ENCODE results near the gene CHID1.
A peak's percentile ranks its signal among the peaks of the same experiment; 100 is the strongest.

Gene CHID1

GRCh38 chr11:911031-911889, 650 bp upstream of the CHID1 start:
- CTCF ChIA-PET, result interaction anchor here (1.0 to 1.5 kb wide), 2 partner anchors 13 to 17 kb away, joined by 3 to 7 read pairs; no protein-coding TSS in a partner anchor
- TF ChIP-seq TARDBP (IDR thresholded peaks at IDR 0.05), result no peak
- TF ChIP-seq L3MBTL2 (conservative IDR thresholded peaks at IDR 0.05), result peak; percentile 80
- POLR2A ChIA-PET, result interaction anchor here (0.6 to 2.0 kb wide), 10 partner anchors 8 to 131 kb away, joined by 3 to 17 read pairs (median 6); partner anchors contain the start of genes AP2A2 and TSPAN4
- peak; percentile 42 for DNase-seq (ENCODE audit: extremely low spot score)

GRCh38 chr11:910044-910588, 494 bp downstream of the CHID1 start:
- ChIA-PET CTCF (interaction anchor here (1.5 kb wide), 1 partner anchor 16 kb away, joined by 7 read pairs; no protein-coding TSS in a partner anchor), POLR2A (interaction anchor here (0.6 to 2.0 kb wide), 9 partner anchors 9 to 76 kb away, joined by 3 to 17 read pairs (median 5); no protein-coding TSS in a partner anchor)
- TF ChIP-seq HDGF (IDR thresholded peaks at IDR 0.05; ENCODE audit: borderline replicate concordance), result no peak
- TF ChIP-seq L3MBTL2 (conservative IDR thresholded peaks at IDR 0.05), result peak; percentile 65
- TF ChIP-seq SP1 (IDR thresholded peaks at IDR 0.05), result no peak
- no peak for TF ChIP-seq BHLHE40 (IDR thresholded peaks at IDR 0.05; ENCODE audit: borderline replicate concordance)
- DNase-seq (ENCODE audit: extremely low spot score), result no peak

GRCh38 chr11:909406-909805, 1.2 kb downstream of the CHID1 start:
- CTCF ChIA-PET, result interaction anchor here (1.5 kb wide), 1 partner anchor 15 kb away, joined by 7 read pairs; no protein-coding TSS in a partner anchor
- TF ChIP-seq SUZ12 (IDR thresholded peaks at IDR 0.05) (no peak), HDGF (IDR thresholded peaks at IDR 0.05; ENCODE audit: borderline replicate concordance) (no peak), TARDBP (IDR thresholded peaks at IDR 0.05) (no peak)
- POLR2A ChIA-PET, result interaction anchor here (0.9 to 1.9 kb wide), 3 partner anchors 11 to 75 kb away, joined by 3 to 7 read pairs (median 3); no protein-coding TSS in a partner anchor
- no peak for DNase-seq (ENCODE audit: extremely low spot score)

GRCh38 chr11:908273-908672, 2.3 kb downstream of the CHID1 start:
- DNase-seq (ENCODE audit: extremely low spot score), result no peak
- CTCF ChIA-PET, result no interaction called here
- TF ChIP-seq CTBP1 (IDR thresholded peaks at IDR 0.05; ENCODE audit: borderline replicate concordance) (no peak), ARNT (IDR thresholded peaks at IDR 0.05) (no peak), FOXA1 (IDR thresholded peaks at IDR 0.05) (no peak), TARDBP (IDR thresholded peaks at IDR 0.05) (no peak), PKNOX1 (IDR thresholded peaks at IDR 0.05) (no peak), L3MBTL2 (conservative IDR thresholded peaks at IDR 0.05) (no peak), LEF1 (IDR thresholded peaks at IDR 0.05; ENCODE audit: borderline replicate concordance) (no peak), FOXK2 (IDR thresholded peaks at IDR 0.05) (no peak), BHLHE40 (IDR thresholded peaks at IDR 0.05; ENCODE audit: borderline replicate concordance) (no peak), ELF4 (IDR thresholded peaks at IDR 0.05) (no peak), FOXM1 (IDR thresholded peaks at IDR 0.05; ENCODE audit: borderline replicate concordance) (no peak), NFRKB (IDR thresholded peaks at IDR 0.05) (no peak), SUZ12 (IDR thresholded peaks at IDR 0.05) (no peak), SP1 (IDR thresholded peaks at IDR 0.05) (no peak), ZNF384 (IDR thresholded peaks at IDR 0.05) (no peak)

GRCh38 chr11:907668-908067, 2.9 kb downstream of the CHID1 start:
- no peak for TF ChIP-seq SUZ12 (IDR thresholded peaks at IDR 0.05)
- TF ChIP-seq NFRKB (IDR thresholded peaks at IDR 0.05), result no peak
- no peak for TF ChIP-seq L3MBTL2 (conservative IDR thresholded peaks at IDR 0.05)
- ChIA-PET POLR2A (no interaction called here), CTCF (no interaction called here)
- DNase-seq (ENCODE audit: extremely low spot score), result no peak

More at GRCh38 chr11:908273-908672, 2.3 kb downstream of the CHID1 start:
- POLR2A ChIA-PET, result no interaction called here

GRCh38 chr11:905952-906351, 4.7 kb downstream of the CHID1 start:
- ChIA-PET POLR2A (no interaction called here), CTCF (no interaction called here)
- TF ChIP-seq SP1 (IDR thresholded peaks at IDR 0.05) (no peak), CTBP1 (IDR thresholded peaks at IDR 0.05; ENCODE audit: borderline replicate concordance) (no peak), SUZ12 (IDR thresholded peaks at IDR 0.05) (no peak), L3MBTL2 (conservative IDR thresholded peaks at IDR 0.05) (no peak), TARDBP (IDR thresholded peaks at IDR 0.05) (no peak), ELF4 (IDR thresholded peaks at IDR 0.05) (no peak), HDGF (IDR thresholded peaks at IDR 0.05; ENCODE audit: borderline replicate concordance) (no peak), FOXK2 (IDR thresholded peaks at IDR 0.05) (no peak), PKNOX1 (IDR thresholded peaks at IDR 0.05) (no peak), BHLHE40 (IDR thresholded peaks at IDR 0.05; ENCODE audit: borderline replicate concordance) (no peak), FOXA1 (IDR thresholded peaks at IDR 0.05) (no peak), FOXM1 (IDR thresholded peaks at IDR 0.05; ENCODE audit: borderline replicate concordance) (no peak), ARNT (IDR thresholded peaks at IDR 0.05) (no peak), ZNF384 (IDR thresholded peaks at IDR 0.05) (no peak), NFRKB (IDR thresholded peaks at IDR 0.05) (no peak), LEF1 (IDR thresholded peaks at IDR 0.05; ENCODE audit: borderline replicate concordance) (no peak)
- DNase-seq (ENCODE audit: extremely low spot score), result no peak

GRCh38 chr11:904380-904779, 6.2 kb downstream of the CHID1 start:
- TF ChIP-seq SUZ12 (IDR thresholded peaks at IDR 0.05) (no peak), TARDBP (IDR thresholded peaks at IDR 0.05) (no peak), ELF4 (IDR thresholded peaks at IDR 0.05) (no peak), FOXA1 (IDR thresholded peaks at IDR 0.05) (no peak), ARNT (IDR thresholded peaks at IDR 0.05) (no peak), BHLHE40 (IDR thresholded peaks at IDR 0.05; ENCODE audit: borderline replicate concordance) (no peak), HDGF (IDR thresholded peaks at IDR 0.05; ENCODE audit: borderline replicate concordance) (no peak), NFRKB (IDR thresholded peaks at IDR 0.05) (no peak), LEF1 (IDR thresholded peaks at IDR 0.05; ENCODE audit: borderline replicate concordance) (no peak), ZNF384 (IDR thresholded peaks at IDR 0.05) (no peak), SP1 (IDR thresholded peaks at IDR 0.05) (no peak), FOXK2 (IDR thresholded peaks at IDR 0.05) (no peak), CTBP1 (IDR thresholded peaks at IDR 0.05; ENCODE audit: borderline replicate concordance) (no peak), PKNOX1 (IDR thresholded peaks at IDR 0.05) (no peak)
- ChIA-PET POLR2A (no interaction called here), CTCF (no interaction called here)
- DNase-seq (ENCODE audit: extremely low spot score), result no peak

Data from HEK293T (cell line).